ENCODE data around the gene CCR5AS.

Gene CCR5AS

DNA sequence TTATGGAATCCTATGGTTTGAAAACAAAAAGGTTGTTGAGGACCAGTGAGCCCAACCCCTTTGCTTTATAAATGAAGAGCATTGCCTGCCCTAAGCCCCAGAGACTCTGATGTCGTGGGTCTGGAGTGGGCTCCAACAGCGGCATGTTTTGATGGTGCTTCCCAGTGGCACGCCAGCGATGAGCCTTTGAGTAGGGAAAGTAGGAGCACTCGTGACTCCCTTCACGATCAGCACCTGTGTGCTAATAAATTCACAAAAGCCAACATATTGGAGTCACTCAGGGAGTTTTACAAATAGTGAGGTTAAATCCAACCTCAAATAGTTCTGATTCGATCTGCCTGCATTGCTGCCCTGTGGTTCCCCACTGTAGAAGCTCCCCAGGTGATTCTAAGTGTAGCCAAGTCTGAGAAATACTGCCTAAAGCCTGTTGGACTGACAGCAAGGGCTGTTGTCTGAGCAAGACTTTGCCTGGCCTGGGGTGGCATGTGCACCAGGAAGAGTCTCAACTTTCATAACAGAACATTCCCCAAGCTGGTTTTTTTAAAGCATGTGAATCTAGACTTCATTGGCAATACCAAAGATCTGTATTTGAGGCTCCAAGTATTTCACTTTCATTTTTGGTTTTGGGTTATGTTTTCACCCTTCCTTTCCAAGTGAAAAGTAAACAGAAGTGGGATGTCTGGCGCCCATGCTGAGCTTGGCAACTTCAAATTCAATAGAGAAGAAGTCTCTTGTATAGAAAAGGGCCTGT is 26.2 kb downstream of the CCR5AS start:
- no peak overlapping the region for H4K5ac ChIP-seq (ENCODE audit: insufficient read length, low read depth, low read length)
- H2BK5ac ChIP-seq (ENCODE audit: low read depth, low read length), result no peak overlapping the region
- H2BK15ac ChIP-seq (ENCODE audit: low read length), result 0 out of 2 replicates have a peak overlapping the region, but pooled peaks have one; percentile 13
- H3K27ac ChIP-seq (ENCODE audit: low read depth, low read length), result no peak overlapping the region
- ChIA-PET POLR2A (ENCODE audit: partially characterized antibody) (no interaction called here), CTCF (ENCODE audit: partially characterized antibody) (interaction anchor here (0.6 to 1.7 kb wide), 4 partner anchors 11 to 1434 kb away, joined by 3 to 4 read pairs (median 3); no protein-coding TSS in a partner anchor)
- no peaks in the 10 kb centered on the region for H3K79me1 ChIP-seq (ENCODE audit: low read depth, low read length)
- H3K23me2 ChIP-seq (ENCODE audit: low read depth, low read length), result no peaks in the 10 kb centered on the region
- no peaks in the 10 kb centered on the region for H4K20me1 ChIP-seq (replicated peaks in 1 of 2; ENCODE audit: control insufficient read depth in 1 of 2, insufficient read depth in 2 of 2, low read length in 2 of 2)
- no peak overlapping the region for H3K9ac ChIP-seq (replicated peaks in 1 of 4; ENCODE audit: extremely low read depth in 1 of 4, low read depth in 3 of 4, low read length in 3 of 4)
- no peak overlapping the region for H4K91ac ChIP-seq (replicated peaks; ENCODE audit: insufficient read length, low read length)
- no peaks in the 10 kb centered on the region for H3K36me3 ChIP-seq (ENCODE audit: control insufficient read depth in 2 of 4, insufficient read depth in 4 of 4, low read length in 3 of 4)
- H2AK5ac ChIP-seq (ENCODE audit: low read depth, low read length), result no peak overlapping the region
- H3K4me1 ChIP-seq (replicated peaks in 1 of 4; ENCODE audit: control insufficient read depth in 3 of 4, insufficient read depth in 4 of 4, low read length in 3 of 4), result peaks cover 0 to 14% (median 7%) of the 10 kb centered on the region in 4 experiments; a peak in 6 of 7 replicates
- no peak overlapping the region for H3K56ac ChIP-seq (replicated peaks; ENCODE audit: insufficient read length, low read depth, low read length)
- H2BK12ac ChIP-seq (ENCODE audit: low read depth, low read length), result no peak overlapping the region
- no peaks in the 10 kb centered on the region for H3K79me2 ChIP-seq (ENCODE audit: control insufficient read depth in 1 of 2, insufficient read depth in 2 of 2, low read length in 2 of 2)
- 89% methylated on average over 8 of the region's 8 CpGs; no CpG with 5 or more reads in 1 of the 2 experiments for WGBS, 2 experiments (ENCODE audit: extremely low coverage in 1 of 2, insufficient coverage in 1 of 2, insufficient read length in 1 of 2, insufficient replicate concordance in 2 of 2, low coverage in 1 of 2, low lambda C conversion rate in 2 of 2, missing lambda C conversion rate in 1 of 2)
- FAIRE-seq (no peak), DNase-seq (ENCODE audit: low read depth in 1 of 2, low spot score in 2 of 2) (no peak)
- TF ChIP-seq TAF7 (optimal IDR thresholded peaks at IDR 0.05; ENCODE audit: borderline replicate concordance, low read depth, low read length) (no peak), EP300 (IDR thresholded peaks at IDR 0.05; ENCODE audit: borderline replicate concordance in 1 of 2, low read depth in 2 of 2, low read length in 2 of 2) (no peak), POLR2AphosphoS5 (IDR thresholded peaks at IDR 0.05; ENCODE audit: low read depth, low read length) (no peak), BRCA1 (IDR thresholded peaks at IDR 0.05; ENCODE audit: low read depth, low read length) (no peak), RFX5 (IDR thresholded peaks at IDR 0.05; ENCODE audit: borderline replicate concordance, low read depth, low read length) (no peak), RXRA (IDR thresholded peaks at IDR 0.05; ENCODE audit: insufficient read depth, low read depth, low read length) (no peak), JUN (IDR thresholded peaks at IDR 0.05; ENCODE audit: low read depth, low read length) (no peak), HDAC6 (IDR thresholded peaks at IDR 0.05; ENCODE audit: low read depth, low read length) (no peak), KDM1A (IDR thresholded peaks at IDR 0.05; ENCODE audit: borderline replicate concordance, low read length) (no peak), SUZ12 (IDR thresholded peaks at IDR 0.05; ENCODE audit: low read length) (no peak), RBBP5 (IDR thresholded peaks at IDR 0.05; ENCODE audit: borderline replicate concordance, low read depth, low read length) (no peak)
- TF ChIP-seq, protein P1, sequence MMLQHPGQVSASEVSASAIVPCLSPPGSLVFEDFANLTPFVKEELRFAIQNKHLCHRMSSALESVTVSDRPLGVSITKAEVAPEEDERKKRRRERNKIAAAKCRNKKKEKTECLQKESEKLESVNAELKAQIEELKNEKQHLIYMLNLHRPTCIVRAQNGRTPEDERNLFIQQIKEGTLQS (IDR thresholded peaks at IDR 0.05; ENCODE audit: insufficient read depth, low read depth, low read length), result no peak
- no peak overlapping the region for H3K14ac ChIP-seq (ENCODE audit: insufficient read length)
- no peak overlapping the region for H2AFZ ChIP-seq (ENCODE audit: low read length)
- no peak overlapping the region for H3K4ac ChIP-seq (replicated peaks; ENCODE audit: insufficient read length, low read depth, low read length)
- H2BK20ac ChIP-seq (ENCODE audit: low read length), result 0 out of 2 replicates have a peak overlapping the region, but pooled peaks have one; percentile 10
- H3K9me3 ChIP-seq (ENCODE audit: insufficient read depth in 2 of 2, low read depth in 1 of 2, low read length in 1 of 2), result no peaks in the 10 kb centered on the region
- no peak overlapping the region for H4K8ac ChIP-seq (ENCODE audit: extremely low read depth, insufficient read depth, low read length)
- no peaks in the 10 kb centered on the region for H3K27me3 ChIP-seq (replicated peaks in 1 of 4; ENCODE audit: control insufficient read depth in 3 of 4, extremely low read depth in 1 of 4, insufficient read depth in 3 of 4, low read length in 3 of 4)
- no peak overlapping the region for H3K4me2 ChIP-seq (ENCODE audit: insufficient read depth in 1 of 2, low read depth in 2 of 2, low read length in 2 of 2)
- no peak overlapping the region; the same call in 1 of the 2 replicates for H3K18ac ChIP-seq (ENCODE audit: extremely low read depth, low read length)
- H2BK120ac ChIP-seq (replicated peaks; ENCODE audit: low read depth, low read length), result no peak overlapping the region
- no peak overlapping the region for H3K4me3 ChIP-seq (ENCODE audit: extremely low read depth in 1 of 4, insufficient read depth in 2 of 4, low read depth in 3 of 4, low read length in 4 of 4)
- H3K23ac ChIP-seq (ENCODE audit: insufficient read length), result no peak overlapping the region
